ENCODE results near the gene ASPA.

The ASPA gene

DNA sequence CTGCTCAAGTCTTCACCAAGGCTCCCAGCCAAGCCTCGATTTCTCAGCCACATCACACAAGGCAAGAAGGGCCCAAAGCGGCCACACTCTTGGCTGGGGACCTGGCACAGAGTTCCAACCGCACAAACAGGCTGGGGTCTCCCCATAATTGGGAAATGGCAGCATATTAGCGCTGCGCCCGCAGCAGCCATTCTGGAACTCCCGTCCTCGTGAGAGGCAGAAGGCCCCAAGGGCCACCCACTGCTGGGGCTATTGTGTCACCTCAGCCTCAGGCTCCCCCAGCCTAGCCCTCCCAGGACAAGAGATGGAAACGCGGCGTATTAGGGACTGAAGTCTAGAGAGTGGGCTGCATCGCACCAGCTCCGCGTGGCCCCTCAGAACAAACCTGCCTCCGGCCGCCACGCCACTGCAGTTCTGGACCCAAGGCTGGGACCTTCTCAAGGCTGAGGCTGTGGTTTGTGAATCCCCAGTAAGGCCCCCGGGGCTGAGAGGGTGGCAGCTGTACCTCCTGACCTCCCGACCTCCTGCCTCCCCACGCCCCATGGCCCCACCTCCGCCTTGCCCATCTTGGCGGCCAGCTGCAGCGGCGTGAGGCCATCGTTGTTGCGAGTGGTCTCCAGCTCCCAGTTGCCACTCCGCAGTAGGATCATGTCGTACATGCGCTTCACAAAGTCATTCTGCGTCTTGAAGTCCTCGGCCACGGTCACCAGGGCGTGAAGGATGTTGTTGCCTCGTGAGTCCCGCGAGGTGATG is 56.5 kb downstream of the ASPA start:
- Histone ChIP-seq H3K36me3 (ENCODE audit: low read depth) (no peaks in the 10 kb centered on the region), H3K4me1 (ENCODE audit: insufficient read depth, poor library complexity, severe bottlenecking) (no peaks in the 10 kb centered on the region), H3K27ac (ENCODE audit: poor library complexity, severe bottlenecking) (no peak overlapping the region), H3K4me3 (ENCODE audit: severe bottlenecking) (no peak overlapping the region), H3K27me3 (ENCODE audit: insufficient read depth, poor library complexity, severe bottlenecking) (no peaks in the 10 kb centered on the region), H3K9me3 (ENCODE audit: severe bottlenecking) (no peaks in the 10 kb centered on the region)
- DNase-seq (ENCODE audit: low spot score) = no peak
- no peak for ATAC-seq (ENCODE audit: low read depth)
- no peak for TF ChIP-seq CTCF (IDR thresholded peaks at IDR 0.05; ENCODE audit: poor library complexity, severe bottlenecking)

DNA sequence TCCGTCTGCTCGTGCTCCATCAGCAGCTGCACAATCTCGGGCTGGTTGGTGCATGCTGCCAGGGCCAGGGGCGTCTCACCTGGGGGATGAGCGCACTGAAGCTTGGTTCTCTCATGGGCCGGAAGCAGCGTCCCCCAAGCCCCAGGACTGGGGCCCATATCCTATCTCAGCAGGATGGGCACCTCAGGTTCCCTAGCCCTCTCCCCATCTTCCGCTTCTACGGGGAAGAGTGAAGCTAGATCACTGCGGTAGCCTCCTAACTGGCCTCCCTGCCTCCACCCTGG is 57.0 kb downstream of the ASPA start:
- H3K27ac ChIP-seq (ENCODE audit: poor library complexity, severe bottlenecking) = no peak overlapping the region
- ATAC-seq (ENCODE audit: low read depth) (no peak), DNase-seq (ENCODE audit: low spot score) (no peak)
- H3K4me1 ChIP-seq (ENCODE audit: insufficient read depth, poor library complexity, severe bottlenecking) = no peaks in the 10 kb centered on the region
- no peak for TF ChIP-seq CTCF (IDR thresholded peaks at IDR 0.05; ENCODE audit: poor library complexity, severe bottlenecking)
- no peaks in the 10 kb centered on the region for H3K27me3 ChIP-seq (ENCODE audit: insufficient read depth, poor library complexity, severe bottlenecking)
- no peaks in the 10 kb centered on the region for H3K36me3 ChIP-seq (ENCODE audit: low read depth)
- no peak overlapping the region for H3K4me3 ChIP-seq (ENCODE audit: severe bottlenecking)
- no peaks in the 10 kb centered on the region for H3K9me3 ChIP-seq (ENCODE audit: severe bottlenecking)

GRCh38 chr17:3533752-3534151 is 58.0 kb downstream of the ASPA start:
- Histone ChIP-seq H3K27me3 (ENCODE audit: insufficient read depth, poor library complexity, severe bottlenecking) (no peaks in the 10 kb centered on the region), H3K36me3 (ENCODE audit: low read depth) (no peaks in the 10 kb centered on the region), H3K27ac (ENCODE audit: poor library complexity, severe bottlenecking) (no peak overlapping the region), H3K9me3 (ENCODE audit: severe bottlenecking) (no peaks in the 10 kb centered on the region), H3K4me3 (ENCODE audit: severe bottlenecking) (no peak overlapping the region), H3K4me1 (ENCODE audit: insufficient read depth, poor library complexity, severe bottlenecking) (no peaks in the 10 kb centered on the region)
- ATAC-seq (ENCODE audit: low read depth) (no peak), DNase-seq (ENCODE audit: low spot score) (no peak)
- no peak for TF ChIP-seq CTCF (IDR thresholded peaks at IDR 0.05; ENCODE audit: poor library complexity, severe bottlenecking)

GRCh38 chr17:3534881-3535252 is 59.1 kb downstream of the ASPA start:
- no peaks in the 10 kb centered on the region for H3K36me3 ChIP-seq (ENCODE audit: low read depth)
- TF ChIP-seq CTCF (IDR thresholded peaks at IDR 0.05; ENCODE audit: poor library complexity, severe bottlenecking) = no peak
- no peaks in the 10 kb centered on the region for H3K9me3 ChIP-seq (ENCODE audit: severe bottlenecking)
- ATAC-seq (ENCODE audit: low read depth) (peak; percentile 60), DNase-seq (ENCODE audit: low spot score) (no peak)
- H3K27ac ChIP-seq (ENCODE audit: poor library complexity, severe bottlenecking) = no peak overlapping the region
- no peak overlapping the region for H3K4me3 ChIP-seq (ENCODE audit: severe bottlenecking)
- no peaks in the 10 kb centered on the region for H3K27me3 ChIP-seq (ENCODE audit: insufficient read depth, poor library complexity, severe bottlenecking)
- H3K4me1 ChIP-seq (ENCODE audit: insufficient read depth, poor library complexity, severe bottlenecking) = no peaks in the 10 kb centered on the region

DNA sequence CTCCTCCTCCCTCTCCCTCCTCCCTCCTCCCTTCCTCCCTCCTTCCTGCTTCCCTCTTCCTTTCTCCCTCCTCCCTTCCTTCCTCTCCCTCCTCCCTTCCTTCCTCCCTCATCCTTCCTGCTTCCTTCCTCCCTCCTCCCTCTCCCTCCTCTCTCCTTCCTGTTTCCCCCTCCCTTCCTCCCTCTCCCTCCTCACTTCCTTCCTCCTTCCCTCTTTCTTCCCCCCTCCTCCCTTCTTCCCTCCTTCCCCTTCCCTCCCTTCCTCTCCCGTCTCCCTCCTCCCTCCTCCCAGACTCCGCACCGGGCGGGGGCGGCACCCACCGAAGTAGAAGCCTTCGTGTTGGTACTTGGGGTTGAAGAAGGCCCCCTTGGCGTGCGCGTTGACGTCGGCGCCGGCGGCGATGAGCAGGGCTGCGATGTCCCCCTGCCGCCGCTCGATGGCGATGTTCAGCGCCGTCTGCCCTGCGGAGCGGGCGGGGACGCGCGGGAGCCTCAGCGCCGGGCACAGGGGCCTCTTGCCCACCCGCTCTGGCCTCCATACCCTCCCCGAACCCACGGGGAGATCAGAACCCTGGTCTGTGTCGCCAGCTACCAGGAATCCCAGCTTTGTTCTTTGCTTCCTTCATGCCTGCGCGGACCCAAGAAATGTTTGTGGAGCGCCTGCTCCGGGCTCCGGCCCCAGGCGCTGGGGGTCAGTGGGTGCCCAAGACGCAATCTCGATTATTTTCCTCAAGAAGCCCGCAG is 59.6 kb downstream of the ASPA start:
- ATAC-seq (ENCODE audit: low read depth) (0 out of 3 replicates have a peak, but pooled peaks have one; percentile 48), DNase-seq (ENCODE audit: low spot score) (no peak)
- H3K27ac ChIP-seq (ENCODE audit: poor library complexity, severe bottlenecking) = no peak overlapping the region
- H3K36me3 ChIP-seq (ENCODE audit: low read depth) = no peaks in the 10 kb centered on the region
- no peaks in the 10 kb centered on the region for H3K4me1 ChIP-seq (ENCODE audit: insufficient read depth, poor library complexity, severe bottlenecking)
- TF ChIP-seq CTCF (IDR thresholded peaks at IDR 0.05; ENCODE audit: poor library complexity, severe bottlenecking) = peak; percentile 47
- no peaks in the 10 kb centered on the region for H3K27me3 ChIP-seq (ENCODE audit: insufficient read depth, poor library complexity, severe bottlenecking)
- H3K4me3 ChIP-seq (ENCODE audit: severe bottlenecking) = peak overlapping the region; percentile 12
- H3K9me3 ChIP-seq (ENCODE audit: severe bottlenecking) = no peaks in the 10 kb centered on the region

Data from RWPE2 (cell line).